Measurements from ENCODE around the gene ACBD6. TPM values are rescaled to one million over a fixed set of nuclear protein-coding genes. Genes with fewer than 3 reads are reported as not detected.
A peak's percentile ranks its signal among the peaks of the same experiment; 100 is the strongest.

ACBD6 gene
- total RNA-seq, 1 experiment from 2014 or later, result 136 TPM

DNA sequence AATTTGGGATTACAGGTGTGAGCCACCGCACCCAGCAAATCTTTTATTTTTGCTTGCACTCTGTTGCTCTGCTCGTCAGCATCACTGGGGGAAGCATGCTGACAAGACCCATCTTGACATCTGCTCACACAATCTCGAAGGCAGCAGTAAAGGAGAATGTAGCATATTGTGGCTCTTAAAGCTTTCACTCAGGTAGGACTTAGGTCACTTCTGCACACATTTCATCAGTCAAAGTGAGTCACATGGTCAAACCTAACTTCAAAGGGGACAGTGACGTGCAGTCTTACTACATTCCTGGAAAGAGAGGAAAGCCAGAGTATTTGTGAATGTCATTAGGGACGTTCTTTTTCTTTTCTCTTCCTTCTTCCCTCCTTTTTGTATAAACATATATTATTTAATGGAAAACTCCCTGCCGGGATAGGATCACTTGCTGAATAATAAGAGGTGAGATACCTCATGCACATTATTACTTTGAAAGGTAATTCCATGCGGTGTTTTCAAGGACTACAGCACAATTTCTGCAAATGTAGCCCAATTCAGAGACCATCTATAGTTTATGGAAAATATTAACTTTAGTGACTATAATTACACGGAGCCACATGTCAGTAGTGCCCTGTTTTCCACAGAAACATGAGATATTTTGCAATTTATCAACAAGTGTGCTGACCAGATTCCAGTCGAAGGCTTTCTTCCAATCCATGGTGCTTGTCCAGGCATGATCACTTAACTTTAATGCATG is 19.3 kb upstream of the ACBD6 start:
- intact Hi-C loops (cut with micrococcal nuclease), result no loop called here
- Mint-ChIP-seq H3K4me1 (ENCODE audit: insufficient read depth, unreplicated experiment) (peaks cover 61% of the 10 kb centered on the region), H3K27ac (ENCODE audit: low read depth, unreplicated experiment) (peak overlapping the region; percentile 82), H3K27me3 (ENCODE audit: insufficient read depth, unreplicated experiment) (no peaks in the 10 kb centered on the region), H3K36me3 (ENCODE audit: insufficient read depth, unreplicated experiment) (peaks cover 7% of the 10 kb centered on the region), H3K9me3 (ENCODE audit: unreplicated experiment) (peaks cover 9% of the 10 kb centered on the region), H3K4me3 (ENCODE audit: unreplicated experiment) (peak overlapping the region; percentile 34)
- ChIA-PET CTCF (interaction anchor here (1.0 to 13.2 kb wide), 8 partner anchors 9 to 342 kb away, joined by 3 to 253 read pairs (median 6); partner anchors contain the start of gene XPR1), POLR2A (interaction anchor here (0.6 to 4.5 kb wide), 26 partner anchors 8 to 620 kb away, joined by 3 to 63 read pairs (median 4); partner anchors contain the start of genes ACBD6 and XPR1)
- TF ChIP-seq CTCF (IDR thresholded peaks at IDR 0.05; ENCODE audit: unreplicated experiment), result no peak
- TSS peak; percentile 90 for BruUV-seq (replicated peaks)
- DNase-seq (ENCODE audit: unreplicated experiment), result peak; percentile 96

- TF ChIP-seq CTCF (IDR thresholded peaks at IDR 0.05; ENCODE audit: unreplicated experiment), result no peak
- H3K4me1 Mint-ChIP-seq (ENCODE audit: insufficient read depth, unreplicated experiment), result peaks cover 44% of the 10 kb centered on the region
- ChIA-PET CTCF (interaction anchor here (0.6 to 13.2 kb wide), 6 partner anchors 12 to 344 kb away, joined by 3 to 253 read pairs (median 4); partner anchors contain the start of gene XPR1), POLR2A (interaction anchor here (0.5 to 4.5 kb wide), 6 partner anchors 9 to 343 kb away, joined by 3 to 63 read pairs (median 32); partner anchors contain the start of genes ACBD6 and XPR1)
- H3K27ac Mint-ChIP-seq (ENCODE audit: low read depth, unreplicated experiment), result peak overlapping the region; percentile 74
- H3K27me3 Mint-ChIP-seq (ENCODE audit: insufficient read depth, unreplicated experiment), result no peaks in the 10 kb centered on the region
- H3K36me3 Mint-ChIP-seq (ENCODE audit: insufficient read depth, unreplicated experiment), result peaks cover 7% of the 10 kb centered on the region
- no peak overlapping the region for H3K4me3 Mint-ChIP-seq (ENCODE audit: unreplicated experiment)
- peaks cover 9% of the 10 kb centered on the region for H3K9me3 Mint-ChIP-seq (ENCODE audit: unreplicated experiment)
- intact Hi-C loops (cut with micrococcal nuclease), result loop anchor here (5.0 to 10.0 kb wide), 3 partner anchors 512 to 905 kb away; partner anchors contain the start of genes IER5 and MR1
- no TSS peak for BruUV-seq (replicated peaks)
- no peak for DNase-seq (ENCODE audit: unreplicated experiment)
Observed at GRCh38 chr1:180519846-180520245, 17.5 kb upstream of the ACBD6 start.

DNA sequence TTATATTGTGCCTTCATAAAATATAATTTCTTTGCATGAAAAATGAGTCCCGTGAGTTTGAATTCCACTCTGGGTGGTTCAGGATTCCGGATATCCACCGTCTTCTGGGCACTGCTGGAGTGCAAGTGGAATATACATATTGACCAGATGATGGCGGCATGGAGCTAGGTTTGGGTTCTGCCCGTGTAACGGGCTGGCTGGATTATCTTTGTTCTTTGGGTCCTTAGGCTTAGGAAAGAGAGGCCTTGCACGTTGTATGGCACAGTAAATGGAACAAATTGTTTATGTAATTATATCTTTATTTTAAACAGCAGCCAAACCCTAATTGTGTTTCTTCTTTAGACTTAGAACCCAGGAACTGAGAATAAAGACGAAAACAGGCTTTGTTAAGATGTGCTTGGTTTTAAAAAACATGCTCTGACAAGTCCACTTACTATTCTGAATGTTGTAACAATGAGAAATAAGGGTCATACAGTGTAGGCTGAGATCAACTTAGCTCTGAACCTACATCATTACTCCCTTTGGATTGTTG is 13.5 kb upstream of the ACBD6 start:
- Mint-ChIP-seq H3K36me3 (ENCODE audit: insufficient read depth, unreplicated experiment) (peaks cover 7% of the 10 kb centered on the region), H3K4me3 (ENCODE audit: unreplicated experiment) (no peak overlapping the region), H3K9me3 (ENCODE audit: unreplicated experiment) (peaks cover 8% of the 10 kb centered on the region), H3K4me1 (ENCODE audit: insufficient read depth, unreplicated experiment) (peaks cover 7% of the 10 kb centered on the region), H3K27me3 (ENCODE audit: insufficient read depth, unreplicated experiment) (no peaks in the 10 kb centered on the region), H3K27ac (ENCODE audit: low read depth, unreplicated experiment) (peak overlapping the region; percentile 91)
- intact Hi-C loops (cut with micrococcal nuclease), result loop anchor here (1.0 to 10.0 kb wide), 9 partner anchors 17 to 909 kb away; partner anchors contain the start of genes IER5, MR1 and XPR1
- peak; percentile 98 for TF ChIP-seq CTCF (IDR thresholded peaks at IDR 0.05; ENCODE audit: unreplicated experiment)
- peak; percentile 95 for DNase-seq (ENCODE audit: unreplicated experiment)
- CTCF ChIA-PET, result interaction anchor here (0.5 to 13.2 kb wide), 60 partner anchors 8 to 768 kb away, joined by 3 to 253 read pairs (median 4); partner anchors contain the start of genes ACBD6, MR1 and XPR1
- POLR2A ChIA-PET, result interaction anchor here (0.5 to 8.5 kb wide), 34 partner anchors 8 to 1374 kb away, joined by 3 to 151 read pairs (median 4); partner anchors contain the start of genes ACBD6, MR1, STX6 and XPR1
- TSS peak; percentile 89 for BruUV-seq (replicated peaks)

- no peaks in the 10 kb centered on the region for H3K27me3 Mint-ChIP-seq (ENCODE audit: insufficient read depth, unreplicated experiment)
- CTCF ChIA-PET, result interaction anchor here (0.5 to 13.2 kb wide), 53 partner anchors 8 to 910 kb away, joined by 3 to 253 read pairs (median 4); partner anchors contain the start of genes ACBD6, MR1 and XPR1
- POLR2A ChIA-PET, result interaction anchor here (0.6 to 8.5 kb wide), 21 partner anchors 10 to 627 kb away, joined by 3 to 151 read pairs (median 6); partner anchors contain the start of genes ACBD6, MR1, STX6 and XPR1
- intact Hi-C loops (cut with micrococcal nuclease), result loop anchor here (2.0 to 10.0 kb wide), 4 partner anchors 263 to 909 kb away; partner anchors contain the start of genes IER5 and MR1
- H3K4me3 Mint-ChIP-seq (ENCODE audit: unreplicated experiment), result no peak overlapping the region
- H3K27ac Mint-ChIP-seq (ENCODE audit: low read depth, unreplicated experiment), result peak overlapping the region; percentile 91
- peaks cover 8% of the 10 kb centered on the region for H3K9me3 Mint-ChIP-seq (ENCODE audit: unreplicated experiment)
- no peak for TF ChIP-seq CTCF (IDR thresholded peaks at IDR 0.05; ENCODE audit: unreplicated experiment)
- no TSS peak for BruUV-seq (replicated peaks)
- DNase-seq (ENCODE audit: unreplicated experiment), result no peak
- peaks cover 7% of the 10 kb centered on the region for H3K4me1 Mint-ChIP-seq (ENCODE audit: insufficient read depth, unreplicated experiment)
- H3K36me3 Mint-ChIP-seq (ENCODE audit: insufficient read depth, unreplicated experiment), result peaks cover 7% of the 10 kb centered on the region
Observed at GRCh38 chr1:180515364-180515763, 13.0 kb upstream of the ACBD6 start.
